SK-N-SH treated with all-trans-retinoic acid at 6 μM for 48 hours (cell line): ENCODE data around the gene CEP192.

Experiments used
- ATAC-seq: fragments of 200-7000 bp; cut with Tn5 transposase; 3 replicates; pipeline ENCODE4 v1.9.1; 2020; ENCODE audit warnings: mild to moderate bottlenecking, moderate library complexity
- BACH2 ChIP-seq: fragments of 250-450 bp; sonication (Bioruptor Pico); IDR thresholded peaks from 2 replicates; pipeline ENCODE4 v1.9.0; 2021; ENCODE audit warnings: mild to moderate bottlenecking, borderline replicate concordance
- CREB5 ChIP-seq: fragments of 250-450 bp; sonication (Bioruptor Pico); IDR thresholded peaks from 2 replicates; pipeline ENCODE4 v1.5.1; 2020; ENCODE audit warnings: low read depth, mild to moderate bottlenecking, moderate library complexity
- CSDC2 ChIP-seq: fragments of 250-450 bp; sonication (Bioruptor Pico); IDR thresholded peaks from 2 replicates; pipeline ENCODE4 v1.5.0; 2020; ENCODE audit warnings: mild to moderate bottlenecking, moderate library complexity
- CSRNP3 ChIP-seq: fragments of 250-450 bp; sonication (Bioruptor Pico); IDR thresholded peaks from 2 replicates; pipeline ENCODE4 v1.5.1; 2021; ENCODE audit warnings: mild to moderate bottlenecking, moderate library complexity
- ISL1 ChIP-seq: fragments of 250-450 bp; sonication (Bioruptor Pico); IDR thresholded peaks from 2 replicates; pipeline ENCODE4 v2.1.2; 2022; ENCODE audit warnings: mild to moderate bottlenecking, moderate library complexity
- POU6F1 ChIP-seq: fragments of 250-450 bp; sonication (Bioruptor Pico); IDR thresholded peaks from 2 replicates; pipeline ENCODE4 v1.8.0; 2021; ENCODE audit warnings: low read depth, mild to moderate bottlenecking, moderate library complexity, borderline replicate concordance
- PPARA ChIP-seq: fragments of 250-450 bp; sonication (Bioruptor Pico); IDR thresholded peaks from 2 replicates; pipeline ENCODE4 v1.5.0; 2020; ENCODE audit warnings: mild to moderate bottlenecking, borderline replicate concordance
- RARB ChIP-seq: fragments of 250-450 bp; sonication (Bioruptor Pico); IDR thresholded peaks from 2 replicates; pipeline ENCODE4 v1.8.0; 2021; ENCODE audit warnings: mild to moderate bottlenecking, moderate library complexity
- SNAI2 ChIP-seq: fragments of 250-450 bp; sonication (Bioruptor Pico); IDR thresholded peaks from 2 replicates; pipeline ENCODE4 v1.5.0; 2020; ENCODE audit warnings: mild to moderate bottlenecking, moderate library complexity
- TOX ChIP-seq: fragments of 250-450 bp; sonication (Bioruptor Pico); IDR thresholded peaks from 2 replicates; pipeline ENCODE4 v1.8.0; 2021; ENCODE audit warnings: mild to moderate bottlenecking, moderate library complexity, borderline replicate concordance
- TSHZ2 ChIP-seq: fragments of 250-450 bp; sonication (Bioruptor Pico); IDR thresholded peaks from 2 replicates; pipeline ENCODE4 v1.5.0; 2020; ENCODE audit warnings: mild to moderate bottlenecking, moderate library complexity
- ZC3H10 ChIP-seq: fragments of 250-450 bp; sonication (Bioruptor Pico); IDR thresholded peaks from 2 replicates; pipeline ENCODE4 v1.5.1; 2021; ENCODE audit warnings: mild to moderate bottlenecking, moderate library complexity
- ZFP3 ChIP-seq: fragments of 250-450 bp; sonication (Bioruptor Pico); IDR thresholded peaks from 2 replicates; pipeline ENCODE4 v1.5.0; 2020; ENCODE audit warnings: mild to moderate bottlenecking, moderate library complexity
- ZFP30 ChIP-seq: fragments of 450-650 bp; formaldehyde crosslinking; IDR thresholded peaks from 2 replicates; pipeline ENCODE4 v1.5.0; 2022; ENCODE audit warnings: mild to moderate bottlenecking, moderate library complexity
- ZNF565 ChIP-seq: fragments of 450-650 bp; formaldehyde crosslinking; conservative IDR thresholded peaks from 2 replicates; pipeline ENCODE4 v1.5.0; 2020; ENCODE audit warnings: low read depth, mild to moderate bottlenecking, moderate library complexity
- ZNF70 ChIP-seq: fragments of 450-650 bp; formaldehyde crosslinking; IDR thresholded peaks from 2 replicates; pipeline ENCODE4 v1.5.0; 2020; ENCODE audit warnings: mild to moderate bottlenecking, moderate library complexity
- TF ChIP-seq, protein P1 (sequence below): fragments of 250-450 bp; sonication (Bioruptor Pico); IDR thresholded peaks from 2 replicates; pipeline ENCODE4 v1.8.0; 2020; ENCODE audit warnings: mild to moderate bottlenecking, moderate library complexity, borderline replicate concordance

The CEP192 gene

GRCh38 chr18:13159579-13159978 is 168.4 kb downstream of the CEP192 start (continued):
- TF ChIP-seq RARB (CRISPR knock-in tag): no peak
- TF ChIP-seq CSDC2: no peak
- TF ChIP-seq, protein P1, sequence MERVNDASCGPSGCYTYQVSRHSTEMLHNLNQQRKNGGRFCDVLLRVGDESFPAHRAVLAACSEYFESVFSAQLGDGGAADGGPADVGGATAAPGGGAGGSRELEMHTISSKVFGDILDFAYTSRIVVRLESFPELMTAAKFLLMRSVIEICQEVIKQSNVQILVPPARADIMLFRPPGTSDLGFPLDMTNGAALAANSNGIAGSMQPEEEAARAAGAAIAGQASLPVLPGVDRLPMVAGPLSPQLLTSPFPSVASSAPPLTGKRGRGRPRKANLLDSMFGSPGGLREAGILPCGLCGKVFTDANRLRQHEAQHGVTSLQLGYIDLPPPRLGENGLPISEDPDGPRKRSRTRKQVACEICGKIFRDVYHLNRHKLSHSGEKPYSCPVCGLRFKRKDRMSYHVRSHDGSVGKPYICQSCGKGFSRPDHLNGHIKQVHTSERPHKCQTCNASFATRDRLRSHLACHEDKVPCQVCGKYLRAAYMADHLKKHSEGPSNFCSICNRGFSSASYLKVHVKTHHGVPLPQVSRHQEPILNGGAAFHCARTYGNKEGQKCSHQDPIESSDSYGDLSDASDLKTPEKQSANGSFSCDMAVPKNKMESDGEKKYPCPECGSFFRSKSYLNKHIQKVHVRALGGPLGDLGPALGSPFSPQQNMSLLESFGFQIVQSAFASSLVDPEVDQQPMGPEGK (CRISPR knock-in tag): no peak
- no peak for TF ChIP-seq BACH2 (CRISPR knock-in tag)
- no peak for TF ChIP-seq ZNF70 (CRISPR knock-in tag)
- no peak for TF ChIP-seq SNAI2 (CRISPR knock-in tag)

DNA sequence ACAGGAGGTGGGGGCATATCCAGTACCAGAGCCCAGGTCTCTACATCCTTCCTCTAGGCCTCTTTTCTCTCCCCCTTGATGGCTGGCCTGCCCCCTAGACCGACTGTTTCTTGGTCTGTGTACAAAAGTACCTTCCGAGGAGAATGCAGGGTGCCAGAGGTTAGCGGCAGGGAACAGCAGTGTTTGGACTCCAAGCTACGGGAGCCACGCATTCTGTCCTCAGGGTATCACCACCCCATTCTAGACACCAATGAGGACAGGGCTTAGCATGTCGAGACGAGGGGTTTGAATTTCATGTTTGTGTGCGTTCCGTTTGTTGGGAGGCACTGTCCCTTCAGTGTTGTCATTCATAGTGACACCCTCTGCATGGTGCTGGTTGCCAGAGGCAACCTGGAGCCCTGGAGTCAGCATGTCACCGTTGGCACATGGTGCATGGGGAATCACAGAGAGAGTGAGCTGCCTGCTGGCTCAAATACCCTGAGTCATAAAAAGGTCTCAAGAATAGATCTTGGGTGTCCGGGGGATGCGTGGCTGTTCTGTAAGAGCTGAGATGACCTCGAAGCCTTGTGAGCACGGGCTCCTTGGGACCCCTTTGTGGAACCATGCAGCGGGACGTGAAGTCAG is 170.2 kb downstream of the CEP192 start:
- TF ChIP-seq ZFP30 (no peak), SNAI2 (CRISPR knock-in tag) (no peak), POU6F1 (CRISPR knock-in tag) (no peak), CREB5 (CRISPR knock-in tag) (no peak), CSDC2 (no peak), ZC3H10 (CRISPR knock-in tag) (no peak), PPARA (CRISPR knock-in tag) (no peak), TOX (no peak), ISL1 (CRISPR knock-in tag) (no peak)
- no peak for ATAC-seq

DNA sequence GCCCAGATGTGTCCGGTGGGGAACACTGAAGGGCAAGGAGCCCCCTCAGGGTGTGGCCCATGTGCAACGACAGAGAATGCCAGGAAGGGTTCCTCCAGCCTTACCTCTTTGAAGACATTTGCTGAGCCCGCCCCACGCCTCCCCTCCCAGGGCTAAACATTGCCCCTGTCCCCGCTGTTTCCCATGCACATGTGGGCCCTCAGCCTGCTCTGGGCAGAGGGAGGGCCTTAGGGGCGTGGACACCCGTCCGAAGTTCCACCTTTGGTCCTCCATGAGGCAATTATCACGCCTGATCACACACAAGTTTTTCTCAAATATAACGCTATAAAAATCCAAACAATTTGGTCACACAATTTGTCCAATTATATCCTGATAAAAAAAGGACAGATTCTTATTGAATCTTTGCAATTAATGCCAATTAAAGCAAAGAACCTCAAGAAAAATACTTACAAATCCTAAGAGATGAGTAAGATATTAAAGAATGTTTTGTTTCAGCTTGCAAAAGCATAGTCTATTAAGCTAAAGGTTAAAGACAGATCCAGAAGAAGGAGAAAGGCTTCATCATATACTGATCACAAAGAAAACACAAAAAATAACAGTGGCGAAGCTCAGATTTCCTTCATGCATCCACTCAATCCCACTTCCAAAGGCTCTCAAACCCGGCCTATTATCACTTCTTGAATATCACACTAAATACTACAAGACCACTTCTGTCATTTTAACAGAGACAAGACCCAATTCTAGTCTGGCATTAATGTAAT is 172.2 kb downstream of the CEP192 start:
- no peak for ATAC-seq
- no peak for TF ChIP-seq CREB5 (CRISPR knock-in tag)
- TF ChIP-seq ISL1 (CRISPR knock-in tag): no peak
- TF ChIP-seq TSHZ2 (CRISPR knock-in tag): no peak
- no peak for TF ChIP-seq ZNF565 (CRISPR knock-in tag)
- TF ChIP-seq CSRNP3: no peak

GRCh38 chr18:13164406-13164805 is 173.2 kb downstream of the CEP192 start:
- ATAC-seq: no peak
- no peak for TF ChIP-seq ZFP3
- no peak for TF ChIP-seq POU6F1 (CRISPR knock-in tag)
- TF ChIP-seq ZNF565 (CRISPR knock-in tag): no peak
- no peak for TF ChIP-seq CSDC2
- no peak for TF ChIP-seq ZNF70 (CRISPR knock-in tag)
- TF ChIP-seq BACH2 (CRISPR knock-in tag): no peak
- no peak for TF ChIP-seq PPARA (CRISPR knock-in tag)
- TF ChIP-seq CSRNP3: no peak
- TF ChIP-seq, protein P1 (CRISPR knock-in tag): no peak
